Upper lobe of right lung (tissue), 1 donor: ENCODE results near the gene HSDL2. TPM values are rescaled to one million over a fixed set of nuclear protein-coding genes. Genes with fewer than 3 reads are reported as not detected.

Experiments used
- ATAC-seq: fragments of 200-7000 bp; cut with Tn5 transposase; one replicate; pipeline ENCODE4 v1.9.1; 2020; ENCODE audit warnings: mild to moderate bottlenecking, moderate library complexity
- DNase-seq: peaks from one replicate; pipeline ENCODE4 v3.0.0-alpha.2; 2020
- H3K27ac ChIP-seq: fragments of 200-600 bp; one replicate; pipeline ENCODE4 v1.8.0; 2022
- H3K27me3 ChIP-seq: fragments of 200-600 bp; one replicate; pipeline ENCODE4 v1.8.0; 2022; ENCODE audit warnings: mild to moderate bottlenecking
- H3K36me3 ChIP-seq: fragments of 200-600 bp; one replicate; pipeline ENCODE4 v1.8.0; 2022
- H3K4me1 ChIP-seq: fragments of 200-600 bp; one replicate; pipeline ENCODE4 v1.8.0; 2022
- H3K4me3 ChIP-seq: fragments of 200-600 bp; one replicate; pipeline ENCODE4 v1.8.0; 2022; ENCODE audit warnings: mild to moderate bottlenecking
- H3K9me3 ChIP-seq: fragments of 200-600 bp; one replicate; pipeline ENCODE4 v1.8.0; 2022
- intact Hi-C: fragments of 100-400 bp; cut with DNase I; formaldehyde crosslinking; loops from one replicate; pipeline ENCODE4 v1.11.0; 2022
- total RNA-seq: library from RNA; stranded (reverse); fragmentation: NEBNext Ultra II Directional; extraction: Animal tissue kit (Norgen Biotek cat#: 25700); gene quantifications from one replicate; pipeline ENCODE4 v1.2.1, GENCODE V29; 2021
- TF ChIP-seq, protein P1 (sequence below): fragments of 200-600 bp; IDR thresholded peaks from one replicate; pipeline ENCODE4 v1.8.0; 2022; ENCODE audit warnings: antibody characterized with exemption
- donor health status: DM: no; HTN: yes; CAD: no; lungs with severe emphysema.

HSDL2 gene
- total RNA-seq, 1 donor from 2014 or later: 56.3 TPM

DNA sequence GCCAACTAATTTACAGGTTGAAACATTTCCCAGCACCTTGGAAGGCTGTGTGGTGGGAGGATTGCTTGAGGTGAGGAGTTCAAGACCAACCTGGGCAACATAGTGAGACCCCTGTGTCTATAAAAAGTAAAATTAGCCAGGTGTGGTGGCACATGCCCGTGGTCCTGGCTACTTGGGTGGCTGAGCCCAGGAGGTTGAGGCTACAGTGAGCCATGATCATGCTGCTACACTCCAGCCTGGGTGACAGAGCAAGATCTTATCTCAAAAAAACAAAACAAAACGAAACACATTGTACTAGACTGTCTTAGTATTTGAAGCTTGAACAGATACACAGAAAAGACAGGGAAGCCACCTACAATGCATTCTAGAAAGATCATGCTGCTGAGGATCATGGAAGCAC, 2.8 kb upstream of the HSDL2 start:
- H3K36me3 ChIP-seq: no peaks in the 10 kb centered on the region
- intact Hi-C loops: no loop called here
- peaks cover 26% of the 10 kb centered on the region for H3K4me1 ChIP-seq
- no peak overlapping the region for H3K4me3 ChIP-seq
- no peaks in the 10 kb centered on the region for H3K9me3 ChIP-seq
- DNase-seq: no peak
- H3K27me3 ChIP-seq: no peaks in the 10 kb centered on the region
- no peak overlapping the region for H3K27ac ChIP-seq
- TF ChIP-seq, protein P1, sequence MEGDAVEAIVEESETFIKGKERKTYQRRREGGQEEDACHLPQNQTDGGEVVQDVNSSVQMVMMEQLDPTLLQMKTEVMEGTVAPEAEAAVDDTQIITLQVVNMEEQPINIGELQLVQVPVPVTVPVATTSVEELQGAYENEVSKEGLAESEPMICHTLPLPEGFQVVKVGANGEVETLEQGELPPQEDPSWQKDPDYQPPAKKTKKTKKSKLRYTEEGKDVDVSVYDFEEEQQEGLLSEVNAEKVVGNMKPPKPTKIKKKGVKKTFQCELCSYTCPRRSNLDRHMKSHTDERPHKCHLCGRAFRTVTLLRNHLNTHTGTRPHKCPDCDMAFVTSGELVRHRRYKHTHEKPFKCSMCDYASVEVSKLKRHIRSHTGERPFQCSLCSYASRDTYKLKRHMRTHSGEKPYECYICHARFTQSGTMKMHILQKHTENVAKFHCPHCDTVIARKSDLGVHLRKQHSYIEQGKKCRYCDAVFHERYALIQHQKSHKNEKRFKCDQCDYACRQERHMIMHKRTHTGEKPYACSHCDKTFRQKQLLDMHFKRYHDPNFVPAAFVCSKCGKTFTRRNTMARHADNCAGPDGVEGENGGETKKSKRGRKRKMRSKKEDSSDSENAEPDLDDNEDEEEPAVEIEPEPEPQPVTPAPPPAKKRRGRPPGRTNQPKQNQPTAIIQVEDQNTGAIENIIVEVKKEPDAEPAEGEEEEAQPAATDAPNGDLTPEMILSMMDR: no peak
- no peak for ATAC-seq

GRCh38 chr9:112377684-112378327, 2.1 kb upstream of the HSDL2 start:
- intact Hi-C loops: no loop called here
- no peak for DNase-seq
- H3K9me3 ChIP-seq: no peaks in the 10 kb centered on the region
- H3K27ac ChIP-seq: no peak overlapping the region
- ATAC-seq: no peak
- TF ChIP-seq, protein P1: no peak
- H3K4me3 ChIP-seq: peak overlapping the region; percentile 93
- peaks cover 26% of the 10 kb centered on the region for H3K4me1 ChIP-seq
- H3K27me3 ChIP-seq: no peaks in the 10 kb centered on the region
- no peaks in the 10 kb centered on the region for H3K36me3 ChIP-seq

DNA sequence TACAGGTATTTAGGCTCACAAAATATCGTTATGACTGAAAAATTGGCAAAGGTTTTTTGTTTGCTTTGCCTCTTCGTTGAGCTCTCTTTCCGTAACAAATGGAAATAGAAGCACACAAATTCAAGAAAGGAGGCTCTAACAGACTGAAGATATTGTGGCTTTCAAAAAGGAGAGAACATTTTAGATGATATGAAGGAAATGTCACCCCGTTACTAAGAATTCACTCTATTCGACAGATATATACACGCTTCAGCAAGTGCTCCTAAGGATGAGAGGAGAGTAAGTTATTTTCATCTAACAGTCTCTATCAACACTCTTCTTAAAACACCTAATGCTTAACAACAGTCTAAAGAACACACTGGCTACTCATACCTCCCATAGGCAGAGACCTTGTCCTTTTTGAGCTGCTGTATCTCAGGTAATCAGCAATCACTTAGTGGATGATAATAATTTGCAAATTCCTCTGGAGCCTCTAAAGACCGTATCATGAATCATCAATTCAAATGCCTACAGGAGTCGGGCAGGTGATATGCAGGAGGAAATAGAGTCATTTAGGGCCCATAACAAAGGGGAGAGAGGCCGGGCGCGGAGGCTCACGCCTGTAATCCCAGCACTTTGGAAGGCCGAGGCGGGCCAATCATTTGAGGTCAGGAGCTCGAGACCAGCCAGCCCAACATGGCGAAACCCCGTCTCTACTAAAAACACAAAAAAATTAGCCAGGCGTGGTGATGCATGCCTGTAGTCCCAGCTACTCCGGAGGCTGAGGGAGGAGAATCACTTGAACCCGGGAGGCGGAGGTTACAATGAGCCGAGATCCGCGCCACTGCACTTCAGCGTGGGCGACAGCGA, 1.4 kb upstream of the HSDL2 start:
- DNase-seq (peak; percentile 58), ATAC-seq (no peak)
- TF ChIP-seq, protein P1: no peak
- H3K9me3 ChIP-seq: no peaks in the 10 kb centered on the region
- peak overlapping the region; percentile 93 for H3K4me3 ChIP-seq
- no peaks in the 10 kb centered on the region for H3K27me3 ChIP-seq
- intact Hi-C loops: no loop called here
- H3K36me3 ChIP-seq: no peaks in the 10 kb centered on the region
- H3K4me1 ChIP-seq: peaks cover 28% of the 10 kb centered on the region
- peak overlapping the region; percentile 99 for H3K27ac ChIP-seq

- Histone ChIP-seq H3K4me1 (peaks cover 37% of the 10 kb centered on the region), H3K4me3 (peak overlapping the region; percentile 93), H3K9me3 (no peaks in the 10 kb centered on the region), H3K27me3 (no peaks in the 10 kb centered on the region), H3K36me3 (no peaks in the 10 kb centered on the region), H3K27ac (peak overlapping the region; percentile 99)
- ATAC-seq: peak; percentile 98
- intact Hi-C loops: no loop called here
- TF ChIP-seq, protein P1: no peak
- peak; percentile 100 for DNase-seq
These were observed 469 bp upstream of the HSDL2 start for GRCh38 chr9:112379177-112380101.

DNA sequence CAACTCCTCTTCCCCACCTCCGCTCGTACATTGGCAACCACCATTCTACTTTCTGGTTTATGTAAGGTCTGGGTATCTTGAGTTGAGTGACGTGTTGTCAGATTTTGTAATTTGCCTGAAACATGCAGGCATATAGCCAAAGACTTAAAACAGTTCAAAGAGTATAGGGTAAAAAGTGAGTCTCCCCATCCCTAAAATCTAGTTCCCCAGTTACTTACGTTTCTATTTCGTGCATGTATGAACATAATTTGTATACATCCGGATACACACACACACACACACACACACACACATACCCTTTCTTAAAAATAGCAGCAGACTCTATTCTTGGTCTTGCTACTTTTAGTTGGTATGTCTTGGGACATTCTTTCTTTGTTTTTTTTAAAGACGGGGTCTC, 915 bp downstream of the HSDL2 start:
- Histone ChIP-seq H3K9me3 (no peaks in the 10 kb centered on the region), H3K4me3 (peak overlapping the region; percentile 93), H3K36me3 (no peaks in the 10 kb centered on the region), H3K27ac (peak overlapping the region; percentile 99), H3K27me3 (no peaks in the 10 kb centered on the region), H3K4me1 (peaks cover 42% of the 10 kb centered on the region)
- TF ChIP-seq, protein P1: no peak
- no peak for ATAC-seq
- intact Hi-C loops: no loop called here
- DNase-seq: no peak
